Measurements from ENCODE around the gene RPS8.

Gene RPS8

GRCh38 chr1:44828003-44828651 lies 52.8 kb downstream of the RPS8 start:
- no peak for TF ChIP-seq CTCF (IDR thresholded peaks at IDR 0.05)
